Measurements from ENCODE around the gene BMP10.

BMP10 gene, protein sequence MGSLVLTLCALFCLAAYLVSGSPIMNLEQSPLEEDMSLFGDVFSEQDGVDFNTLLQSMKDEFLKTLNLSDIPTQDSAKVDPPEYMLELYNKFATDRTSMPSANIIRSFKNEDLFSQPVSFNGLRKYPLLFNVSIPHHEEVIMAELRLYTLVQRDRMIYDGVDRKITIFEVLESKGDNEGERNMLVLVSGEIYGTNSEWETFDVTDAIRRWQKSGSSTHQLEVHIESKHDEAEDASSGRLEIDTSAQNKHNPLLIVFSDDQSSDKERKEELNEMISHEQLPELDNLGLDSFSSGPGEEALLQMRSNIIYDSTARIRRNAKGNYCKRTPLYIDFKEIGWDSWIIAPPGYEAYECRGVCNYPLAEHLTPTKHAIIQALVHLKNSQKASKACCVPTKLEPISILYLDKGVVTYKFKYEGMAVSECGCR

GRCh38 chr2:68871159-68871764, at the start of gene BMP10:
BMP10 (minus strand) TSS chr2:68871397; CDS start chr2:68871358, 39 bp downstream.
- no peak for DNase-seq (ENCODE audit: low spot score)

GRCh38 chr2:68920481-68921170, 49.4 kb upstream of the BMP10 start:
- DNase-seq (ENCODE audit: low spot score) = no peak

- DNase-seq (ENCODE audit: low spot score) = no peak
Observed at GRCh38 chr2:68918497-68918896, 47.3 kb upstream of the BMP10 start.

GRCh38 chr2:68917034-68917718, 46.0 kb upstream of the BMP10 start:
- DNase-seq (ENCODE audit: low spot score) = no peak

DNA sequence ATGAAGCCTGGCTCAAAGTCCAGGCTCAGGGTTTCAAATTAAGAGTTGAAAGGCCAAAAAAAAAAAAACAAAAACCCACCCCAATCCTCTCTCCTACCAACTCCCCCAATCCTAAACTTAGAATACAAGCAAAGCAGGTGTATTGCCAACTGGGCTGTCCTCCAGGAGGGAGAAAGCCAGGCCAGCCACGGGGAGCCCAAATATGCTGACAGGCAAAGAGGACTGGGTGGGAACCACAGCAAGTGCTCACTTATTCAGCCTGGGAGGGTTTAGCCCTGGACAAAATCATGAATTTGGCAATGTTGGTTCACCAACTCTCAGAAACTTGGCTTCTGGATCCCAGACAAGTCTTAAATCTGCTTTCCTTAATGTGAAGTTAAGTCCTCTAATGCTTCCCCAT, 45.0 kb upstream of the BMP10 start:
- no peak for DNase-seq (ENCODE audit: low spot score)

- no peak for DNase-seq (ENCODE audit: low spot score)
Observed at GRCh38 chr2:68915393-68915792, 44.2 kb upstream of the BMP10 start.

GRCh38 chr2:68913359-68913758, 42.2 kb upstream of the BMP10 start:
- no peak for DNase-seq (ENCODE audit: low spot score)

DNA sequence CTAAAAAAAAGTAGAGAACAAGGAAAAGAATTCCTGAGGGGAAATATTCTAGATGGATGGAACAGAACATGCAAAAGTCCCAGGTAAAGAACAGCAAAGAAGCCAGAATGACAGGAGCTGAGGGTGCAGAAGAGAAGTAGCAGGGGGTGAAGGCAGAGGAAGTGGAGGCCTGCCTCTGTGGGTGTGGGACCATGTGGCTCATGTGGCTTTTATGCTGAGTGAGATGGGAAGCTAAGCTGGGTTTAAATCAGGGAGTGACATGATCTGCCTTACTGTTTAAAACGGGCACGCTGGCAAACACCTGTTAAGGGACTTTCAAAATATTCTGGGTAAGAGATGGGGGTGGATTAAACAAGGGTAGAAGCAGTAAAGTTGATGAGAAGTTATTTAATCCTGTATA, 41.5 kb upstream of the BMP10 start:
- no peak for DNase-seq (ENCODE audit: low spot score)

GRCh38 chr2:68912111-68912510, 40.9 kb upstream of the BMP10 start:
- no peak for DNase-seq (ENCODE audit: low spot score)

GRCh38 chr2:68911709-68912108, 40.5 kb upstream of the BMP10 start:
- DNase-seq (ENCODE audit: low spot score) = no peak

DNA sequence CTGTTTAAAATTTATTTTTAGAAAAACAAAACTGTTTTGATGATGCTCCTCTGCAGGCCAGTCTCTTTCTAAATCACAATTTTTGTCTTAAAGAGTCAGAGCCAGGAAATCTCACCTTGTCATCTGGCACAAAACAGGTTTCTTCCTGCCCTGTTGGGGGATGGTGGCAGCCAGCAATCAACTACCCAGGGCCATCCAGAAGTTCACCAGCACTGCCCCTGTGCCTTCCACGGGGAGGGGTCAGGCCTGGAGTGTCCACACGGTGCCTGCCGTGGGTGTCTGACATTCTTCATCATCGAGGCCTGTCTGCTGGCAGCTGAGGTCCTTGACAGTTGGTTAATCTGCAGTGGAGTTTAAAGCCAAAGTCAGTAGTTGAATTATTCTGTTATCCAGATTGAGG, 40.0 kb upstream of the BMP10 start:
- no peak for DNase-seq (ENCODE audit: low spot score)

DNA sequence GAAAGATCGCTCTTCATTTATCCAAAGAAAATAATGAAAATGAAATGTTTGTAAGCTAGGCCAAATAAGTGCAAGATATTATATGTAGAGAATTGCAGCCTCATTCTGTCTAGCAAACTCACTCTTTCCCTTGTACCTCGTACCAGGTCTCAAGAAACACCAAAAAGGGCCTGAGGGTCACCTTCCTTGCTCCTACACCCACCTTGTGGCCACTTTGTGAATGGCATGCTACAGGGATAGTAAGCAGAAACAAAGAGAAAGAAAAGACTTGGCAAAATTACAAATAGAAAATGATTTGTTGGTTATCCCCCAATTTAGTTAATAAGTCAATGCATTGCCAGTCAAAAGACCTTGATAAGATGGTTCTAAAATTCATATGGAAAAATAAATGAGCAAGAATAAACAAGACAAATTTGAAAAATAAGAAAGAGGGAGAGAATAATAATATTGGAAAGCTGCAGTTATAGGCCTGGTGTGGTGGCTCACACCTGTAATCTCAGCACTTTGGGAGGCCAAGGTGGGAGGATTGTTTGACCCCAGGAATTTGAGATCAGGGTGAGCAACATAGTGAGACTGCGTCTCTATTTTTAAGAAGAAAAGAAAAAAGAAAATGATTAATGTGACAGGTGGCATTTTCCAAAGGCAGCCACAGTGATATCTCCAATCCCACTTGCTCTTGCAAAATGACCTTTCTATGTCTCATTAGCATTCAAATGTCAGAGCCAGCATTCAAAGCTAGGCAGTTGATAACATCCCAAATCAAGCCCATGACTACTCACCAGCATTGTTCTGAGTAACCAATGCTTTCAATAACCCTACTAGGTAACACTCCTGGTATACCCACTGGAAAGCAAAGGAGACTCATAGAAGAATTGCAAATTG, 38.8 kb upstream of the BMP10 start:
- peak; percentile 41 for DNase-seq (ENCODE audit: low spot score)

GRCh38 chr2:68908392-68908970, 37.3 kb upstream of the BMP10 start:
- DNase-seq (ENCODE audit: low spot score) = no peak

GRCh38 chr2:68907920-68908253, 36.7 kb upstream of the BMP10 start:
- DNase-seq (ENCODE audit: low spot score) = no peak

- DNase-seq (ENCODE audit: low spot score) = no peak
Observed at GRCh38 chr2:68907232-68907919, 36.2 kb upstream of the BMP10 start.

- no peak for DNase-seq (ENCODE audit: low spot score)
Observed at GRCh38 chr2:68906716-68907115, 35.5 kb upstream of the BMP10 start.

- no peak for DNase-seq (ENCODE audit: low spot score)
Observed at GRCh38 chr2:68905116-68905515, 33.9 kb upstream of the BMP10 start.

- DNase-seq (ENCODE audit: low spot score) = no peak
Observed at GRCh38 chr2:68901561-68901960, 30.4 kb upstream of the BMP10 start.

- no peak for DNase-seq (ENCODE audit: low spot score)
Observed at GRCh38 chr2:68901199-68901514, 30.0 kb upstream of the BMP10 start.

DNA sequence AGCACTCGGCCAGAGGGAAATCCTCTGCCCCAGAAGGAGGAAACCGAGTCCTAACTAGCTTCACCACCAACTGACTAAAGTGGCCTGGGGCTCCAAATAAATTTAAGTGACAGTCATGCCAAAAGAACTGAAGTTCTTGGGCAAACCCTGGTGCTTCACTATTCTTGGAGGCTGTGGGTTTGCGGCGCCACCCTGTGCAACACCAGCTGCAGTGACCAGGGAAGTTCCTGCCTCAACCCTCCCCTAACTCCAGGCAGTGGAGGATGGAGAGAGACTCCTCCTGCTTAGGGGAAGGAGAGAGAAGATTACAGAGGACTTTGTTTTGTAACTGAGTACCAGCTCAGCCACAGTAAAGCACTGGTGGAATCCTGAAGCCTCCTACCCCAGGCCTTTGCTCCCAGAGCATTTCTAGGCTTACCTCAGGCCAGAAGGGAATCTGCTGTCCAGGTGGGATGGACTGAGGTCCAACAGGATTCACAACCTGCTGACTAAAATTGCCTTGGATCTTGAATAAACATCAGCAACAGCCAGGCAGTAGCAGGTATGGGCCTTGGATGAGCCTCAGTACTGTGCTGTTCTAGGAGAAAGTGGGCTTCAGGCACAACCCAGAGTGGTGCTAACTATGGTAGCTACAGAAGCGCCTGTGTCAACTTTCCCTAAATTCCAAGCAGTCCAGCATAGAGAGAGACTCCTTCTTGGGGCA, 29.4 kb upstream of the BMP10 start:
- DNase-seq (ENCODE audit: low spot score) = no peak
